Fibroblast of lung (primary cell): Measurements from ENCODE around the gene SOX3.

ENCODE experiments used
- EZH2 ChIP-seq: IDR thresholded peaks from 2 replicates; pipeline ENCODE4 v1.5.1; 2012; ENCODE audit warnings: low read length, control low read depth, mild to moderate bottlenecking; ENCODE audit errors: missing control alignments
- TF ChIP-seq, protein P1 (sequence below), 2 donors: IDR thresholded peaks in 1 of 2; conservative IDR thresholded peaks in 1 of 2; 1 replicate in 1 of 2; 2 replicates in 1 of 2; pipeline ENCODE4 v1.5.1; 2011 to 2012; ENCODE audit warnings: low read length in 2 of 2, control low read depth in 1 of 2, inconsistent platforms in 1 of 2, low read depth in 1 of 2, mild to moderate bottlenecking in 1 of 2

DNA sequence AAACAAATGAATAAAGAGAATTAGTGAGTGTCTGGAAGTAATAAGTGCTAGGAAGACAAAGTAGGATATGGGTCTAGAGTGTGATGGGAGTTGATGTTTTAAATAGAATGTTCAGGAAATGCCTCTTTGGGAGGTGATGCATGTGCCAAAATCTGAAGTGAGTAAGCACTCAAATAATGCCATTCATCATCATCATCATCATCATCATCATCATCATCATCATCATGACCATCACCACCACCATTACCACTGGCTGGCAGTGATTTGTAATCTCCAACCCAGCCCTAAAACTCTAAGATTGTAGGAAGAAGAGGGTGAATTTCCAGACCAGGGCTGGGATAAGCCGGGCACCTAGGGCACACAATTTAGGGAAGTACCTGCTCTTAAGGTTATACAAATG, 9.7 kb upstream of the SOX3 start:
- TF ChIP-seq, protein P1, sequence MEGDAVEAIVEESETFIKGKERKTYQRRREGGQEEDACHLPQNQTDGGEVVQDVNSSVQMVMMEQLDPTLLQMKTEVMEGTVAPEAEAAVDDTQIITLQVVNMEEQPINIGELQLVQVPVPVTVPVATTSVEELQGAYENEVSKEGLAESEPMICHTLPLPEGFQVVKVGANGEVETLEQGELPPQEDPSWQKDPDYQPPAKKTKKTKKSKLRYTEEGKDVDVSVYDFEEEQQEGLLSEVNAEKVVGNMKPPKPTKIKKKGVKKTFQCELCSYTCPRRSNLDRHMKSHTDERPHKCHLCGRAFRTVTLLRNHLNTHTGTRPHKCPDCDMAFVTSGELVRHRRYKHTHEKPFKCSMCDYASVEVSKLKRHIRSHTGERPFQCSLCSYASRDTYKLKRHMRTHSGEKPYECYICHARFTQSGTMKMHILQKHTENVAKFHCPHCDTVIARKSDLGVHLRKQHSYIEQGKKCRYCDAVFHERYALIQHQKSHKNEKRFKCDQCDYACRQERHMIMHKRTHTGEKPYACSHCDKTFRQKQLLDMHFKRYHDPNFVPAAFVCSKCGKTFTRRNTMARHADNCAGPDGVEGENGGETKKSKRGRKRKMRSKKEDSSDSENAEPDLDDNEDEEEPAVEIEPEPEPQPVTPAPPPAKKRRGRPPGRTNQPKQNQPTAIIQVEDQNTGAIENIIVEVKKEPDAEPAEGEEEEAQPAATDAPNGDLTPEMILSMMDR (conservative IDR thresholded peaks at IDR 0.05 in 1 of 2, IDR thresholded peaks at IDR 0.05 in 1 of 2; ENCODE audit: low read depth in 1 of 2, low read length in 2 of 2), result no peak
- no peak for TF ChIP-seq EZH2
